ENCODE measurements around the gene ADAMTS7. TPM values are rescaled to one million over a fixed set of nuclear protein-coding genes. Genes with fewer than 3 reads are reported as not detected.
"Not testable (repeated sequence)": the region's sequence is repeated elsewhere in the genome, so short reads cannot be mapped to it uniquely, and the experiment has no call there.

The ADAMTS7 gene
- total and polyA plus RNA-seq, 2 donors (not counting 1 experiment from before 2014, with no cell fraction given), result 7.9 TPM

DNA sequence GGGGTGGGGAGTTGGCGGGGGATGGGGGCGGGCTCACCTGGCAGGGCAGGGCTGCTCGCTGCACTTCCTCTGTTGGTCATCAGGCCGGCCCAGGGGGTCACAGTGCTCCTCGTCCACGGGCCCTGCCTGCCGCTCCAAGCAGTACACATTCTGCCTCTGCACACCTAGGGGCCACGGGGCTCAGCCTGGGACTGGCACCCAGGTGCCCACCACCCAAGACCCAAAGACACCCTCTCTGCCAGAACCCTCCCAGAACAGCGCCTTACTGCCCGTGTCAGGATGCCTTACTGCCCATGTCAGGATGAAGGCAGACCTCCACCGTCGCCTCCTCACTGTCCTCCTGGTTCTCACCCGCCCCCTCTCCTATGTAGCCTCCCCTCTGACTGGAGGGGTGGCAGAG lies 43.2 kb downstream of the ADAMTS7 start:
- TF ChIP-seq EZH2 (IDR thresholded peaks at IDR 0.05; ENCODE audit: low read length, missing control alignments), result no peak
- TF ChIP-seq, protein P1, sequence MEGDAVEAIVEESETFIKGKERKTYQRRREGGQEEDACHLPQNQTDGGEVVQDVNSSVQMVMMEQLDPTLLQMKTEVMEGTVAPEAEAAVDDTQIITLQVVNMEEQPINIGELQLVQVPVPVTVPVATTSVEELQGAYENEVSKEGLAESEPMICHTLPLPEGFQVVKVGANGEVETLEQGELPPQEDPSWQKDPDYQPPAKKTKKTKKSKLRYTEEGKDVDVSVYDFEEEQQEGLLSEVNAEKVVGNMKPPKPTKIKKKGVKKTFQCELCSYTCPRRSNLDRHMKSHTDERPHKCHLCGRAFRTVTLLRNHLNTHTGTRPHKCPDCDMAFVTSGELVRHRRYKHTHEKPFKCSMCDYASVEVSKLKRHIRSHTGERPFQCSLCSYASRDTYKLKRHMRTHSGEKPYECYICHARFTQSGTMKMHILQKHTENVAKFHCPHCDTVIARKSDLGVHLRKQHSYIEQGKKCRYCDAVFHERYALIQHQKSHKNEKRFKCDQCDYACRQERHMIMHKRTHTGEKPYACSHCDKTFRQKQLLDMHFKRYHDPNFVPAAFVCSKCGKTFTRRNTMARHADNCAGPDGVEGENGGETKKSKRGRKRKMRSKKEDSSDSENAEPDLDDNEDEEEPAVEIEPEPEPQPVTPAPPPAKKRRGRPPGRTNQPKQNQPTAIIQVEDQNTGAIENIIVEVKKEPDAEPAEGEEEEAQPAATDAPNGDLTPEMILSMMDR (conservative IDR thresholded peaks at IDR 0.05 in 1 of 2, IDR thresholded peaks at IDR 0.05 in 1 of 2; ENCODE audit: low read depth in 1 of 2, low read length in 2 of 2), result no peak
- Histone ChIP-seq H3K79me2 (ENCODE audit: control insufficient read depth, insufficient read depth, low read length) (no peaks in the 10 kb centered on the region), H2AFZ (ENCODE audit: low read length) (no peak overlapping the region), H3K9ac (ENCODE audit: insufficient read depth, low read length) (no peak overlapping the region), H3K9me3 (ENCODE audit: control insufficient read depth, insufficient read depth, low read depth, low read length) (no peaks in the 10 kb centered on the region), H3K36me3 (ENCODE audit: control insufficient read depth, insufficient read depth, low read length) (no peaks in the 10 kb centered on the region), H3K4me3 (replicated peaks in 1 of 4; ENCODE audit: control extremely low read depth in 1 of 4, insufficient read depth in 1 of 4, low read depth in 3 of 4, low read length in 4 of 4) (no peak overlapping the region), H4K20me1 (ENCODE audit: control insufficient read depth, extremely low read depth, insufficient read depth, low read length) (no peaks in the 10 kb centered on the region), H3K27me3 (ENCODE audit: control insufficient read depth, insufficient read depth, low read length) (no peaks in the 10 kb centered on the region), H3K27ac (ENCODE audit: insufficient read depth, low read length) (no peak overlapping the region), H3K4me1 (ENCODE audit: control insufficient read depth, extremely low read depth, insufficient read depth, low read length) (no peaks in the 10 kb centered on the region), H3K4me2 (ENCODE audit: extremely low read depth, insufficient read depth, low read length) (no peak overlapping the region)
- DNase-seq (ENCODE audit: low read depth in 2 of 2), result no peak

DNA sequence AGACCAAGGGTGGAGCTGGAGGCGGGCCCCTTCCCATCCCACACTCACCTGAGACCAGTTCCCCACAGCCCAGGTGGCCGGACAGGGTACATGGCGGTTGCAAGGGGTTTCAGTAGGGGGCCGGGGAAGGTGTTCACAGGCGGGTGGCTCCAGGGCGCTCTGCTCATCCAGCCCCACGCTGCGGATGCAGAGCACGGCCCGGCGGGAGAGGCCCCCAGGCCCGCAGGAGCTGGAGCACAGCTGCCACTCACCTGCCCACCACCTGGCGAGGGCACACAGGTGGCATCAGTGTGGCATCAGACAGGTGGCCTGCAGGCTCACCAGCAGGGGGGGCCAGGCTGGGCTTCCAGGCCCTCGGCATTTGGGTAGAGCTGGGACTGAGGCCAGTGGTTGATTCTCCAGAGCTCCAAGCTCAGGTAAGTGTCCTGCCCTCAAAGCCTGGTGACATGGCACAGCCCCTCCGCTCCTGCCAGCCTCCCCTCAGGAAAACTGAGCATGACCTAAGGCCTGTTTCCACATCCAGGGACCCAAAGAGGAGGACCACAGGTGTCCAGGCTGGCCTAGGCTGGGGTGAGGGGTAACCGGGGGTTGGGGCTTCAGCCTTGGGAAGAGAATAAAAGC lies 43.8 kb downstream of the ADAMTS7 start:
- H3K4me2 ChIP-seq (ENCODE audit: extremely low read depth, insufficient read depth, low read length), result no peak overlapping the region
- H4K20me1 ChIP-seq (ENCODE audit: control insufficient read depth, extremely low read depth, insufficient read depth, low read length), result no peaks in the 10 kb centered on the region
- no peak overlapping the region for H3K9ac ChIP-seq (ENCODE audit: insufficient read depth, low read length)
- DNase-seq (ENCODE audit: low read depth in 2 of 2), result no peak
- H3K4me3 ChIP-seq (replicated peaks in 1 of 4; ENCODE audit: control extremely low read depth in 1 of 4, insufficient read depth in 1 of 4, low read depth in 3 of 4, low read length in 4 of 4), result no peak overlapping the region
- no peaks in the 10 kb centered on the region for H3K9me3 ChIP-seq (ENCODE audit: control insufficient read depth, insufficient read depth, low read depth, low read length)
- no peaks in the 10 kb centered on the region for H3K79me2 ChIP-seq (ENCODE audit: control insufficient read depth, insufficient read depth, low read length)
- H2AFZ ChIP-seq (ENCODE audit: low read length), result no peak overlapping the region
- H3K36me3 ChIP-seq (ENCODE audit: control insufficient read depth, insufficient read depth, low read length), result no peaks in the 10 kb centered on the region
- TF ChIP-seq, protein P1 (conservative IDR thresholded peaks at IDR 0.05 in 1 of 2, IDR thresholded peaks at IDR 0.05 in 1 of 2; ENCODE audit: low read depth in 1 of 2, low read length in 2 of 2), result no peak
- no peak for TF ChIP-seq EZH2 (IDR thresholded peaks at IDR 0.05; ENCODE audit: low read length, missing control alignments)
- H3K27ac ChIP-seq (ENCODE audit: insufficient read depth, low read length), result no peak overlapping the region
- no peaks in the 10 kb centered on the region for H3K27me3 ChIP-seq (ENCODE audit: control insufficient read depth, insufficient read depth, low read length)
- H3K4me1 ChIP-seq (ENCODE audit: control insufficient read depth, extremely low read depth, insufficient read depth, low read length), result no peaks in the 10 kb centered on the region

DNA sequence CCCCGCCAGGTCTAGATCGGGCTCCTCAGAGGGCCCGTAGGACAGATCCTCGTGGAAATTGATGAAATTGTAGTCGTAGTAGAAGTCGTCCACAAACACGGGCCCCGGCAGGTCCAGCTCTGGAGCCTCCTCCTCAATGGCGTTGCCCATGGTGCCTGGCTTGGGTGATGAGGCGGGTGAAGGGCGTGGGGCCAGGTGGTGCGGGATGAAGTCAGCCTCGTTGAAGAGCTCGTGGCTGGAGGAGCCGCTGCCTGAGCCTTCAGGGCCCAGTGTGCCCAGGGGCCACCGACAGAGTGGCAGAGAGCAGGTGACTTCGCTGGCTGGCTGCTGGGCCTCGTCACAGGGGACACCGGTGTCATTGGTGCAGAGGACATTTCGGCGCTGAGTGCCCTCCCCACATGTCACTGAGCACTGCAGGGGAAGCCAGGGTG lies 44.6 kb downstream of the ADAMTS7 start:
- H3K4me1 ChIP-seq (ENCODE audit: control insufficient read depth, extremely low read depth, insufficient read depth, low read length); H2AFZ ChIP-seq (ENCODE audit: low read length); DNase-seq (ENCODE audit: low read depth in 2 of 2); H3K9ac ChIP-seq (ENCODE audit: insufficient read depth, low read length); H3K36me3 ChIP-seq (ENCODE audit: control insufficient read depth, insufficient read depth, low read length); H3K4me3 ChIP-seq (replicated peaks in 1 of 4; ENCODE audit: control extremely low read depth in 1 of 4, insufficient read depth in 1 of 4, low read depth in 3 of 4, low read length in 4 of 4); H3K9me3 ChIP-seq (ENCODE audit: control insufficient read depth, insufficient read depth, low read depth, low read length); H3K27me3 ChIP-seq (ENCODE audit: control insufficient read depth, insufficient read depth, low read length); H3K4me2 ChIP-seq (ENCODE audit: extremely low read depth, insufficient read depth, low read length); H3K27ac ChIP-seq (ENCODE audit: insufficient read depth, low read length); H4K20me1 ChIP-seq (ENCODE audit: control insufficient read depth, extremely low read depth, insufficient read depth, low read length); H3K79me2 ChIP-seq (ENCODE audit: control insufficient read depth, insufficient read depth, low read length): not testable (repeated sequence)

Measured in fibroblast of lung (primary cell).